GM18502 (cell line): ENCODE data around the gene ADAM21.
"Not testable (repeated sequence)": the region's sequence is repeated elsewhere in the genome, so short reads cannot be mapped to it uniquely, and the experiment has no call there.

ENCODE experiments used
- ATAC-seq: cut with Tn5 transposase; IDR thresholded peaks from one replicate; pipeline ENCODE4 v1.9.1; 2021; ENCODE audit warnings: mild to moderate bottlenecking; ENCODE audit not compliant: unreplicated experiment, poor library complexity

The ADAM21 gene

GRCh38 chr14:70451874-70452273, at the start of gene ADAM21:
Gene ADAM21, plus strand, starts transcription at chr14:70452174. Its CDS starts 5,326 bp downstream, at chr14:70457500.
- ATAC-seq, result no peak

- ATAC-seq, result not testable (repeated sequence)
Observed at GRCh38 chr14:70403335-70403734, 48.6 kb upstream of the ADAM21 start.

DNA sequence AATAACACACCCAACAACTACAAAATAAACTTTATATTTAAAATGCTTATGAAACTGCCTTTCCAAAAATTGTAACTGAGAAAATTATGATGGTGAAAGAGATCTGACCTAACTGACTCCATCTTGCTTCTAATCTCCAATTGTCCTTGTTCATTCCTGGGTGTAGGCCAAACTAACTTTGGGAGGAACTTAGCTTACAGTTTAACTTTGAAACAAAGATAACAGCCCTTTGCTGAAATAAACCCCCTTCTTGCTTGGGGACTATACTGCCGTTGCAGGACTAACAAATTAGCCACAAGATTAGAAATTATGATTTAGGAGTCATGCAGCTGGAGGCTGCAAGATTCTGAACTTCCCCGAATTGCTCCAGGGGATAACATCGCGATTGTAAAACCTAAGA, 45.8 kb upstream of the ADAM21 start:
- ATAC-seq, result not testable (repeated sequence)

GRCh38 chr14:70407621-70408020, 44.4 kb upstream of the ADAM21 start:
- ATAC-seq, result no peak

- ATAC-seq, result no peak
Observed at GRCh38 chr14:70415788-70416187, 36.2 kb upstream of the ADAM21 start.

GRCh38 chr14:70416338-70416724, 35.6 kb upstream of the ADAM21 start:
- ATAC-seq, result peak; percentile 4

DNA sequence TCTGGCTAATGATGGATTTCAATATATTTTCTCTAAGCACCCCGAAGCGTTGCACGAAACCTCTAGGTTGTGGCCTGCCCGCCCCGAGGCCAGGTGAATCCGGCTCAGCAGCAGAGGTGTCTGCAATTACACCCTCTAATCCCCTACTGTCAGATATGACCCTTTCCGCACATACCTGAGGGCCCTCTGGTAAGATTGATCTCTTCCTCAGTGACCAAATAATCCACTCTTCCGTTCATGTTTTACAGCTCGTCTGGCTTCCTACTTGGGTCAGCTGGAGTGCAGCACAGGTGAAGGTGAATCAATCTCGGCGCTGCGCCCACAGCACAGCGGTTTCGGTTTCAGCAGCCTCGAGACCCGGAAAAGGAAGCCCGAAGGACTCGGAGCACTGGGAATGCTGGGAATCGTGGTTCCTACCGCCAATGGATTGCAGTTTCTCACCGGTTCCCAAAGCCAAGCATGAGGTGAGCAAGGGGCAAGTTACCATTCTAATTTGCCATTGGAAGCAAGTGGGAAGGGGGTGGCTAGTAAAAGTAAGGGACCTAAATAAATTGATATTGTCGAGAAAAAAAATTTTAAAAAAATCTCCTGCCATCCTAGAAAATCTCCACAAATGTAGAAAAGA, 35.1 kb upstream of the ADAM21 start, which contains the start of gene SYNJ2BP:
TSS of gene SYNJ2BP (minus strand) at position 366 of the 625 bp plus-strand sequence. CDS start at position 239, 127 bp downstream.
- ATAC-seq, result peak; percentile 73

GRCh38 chr14:70419270-70419931, 32.6 kb upstream of the ADAM21 start:
- not testable (repeated sequence) for ATAC-seq

GRCh38 chr14:70422538-70422937, 29.4 kb upstream of the ADAM21 start:
- ATAC-seq, result no peak

DNA sequence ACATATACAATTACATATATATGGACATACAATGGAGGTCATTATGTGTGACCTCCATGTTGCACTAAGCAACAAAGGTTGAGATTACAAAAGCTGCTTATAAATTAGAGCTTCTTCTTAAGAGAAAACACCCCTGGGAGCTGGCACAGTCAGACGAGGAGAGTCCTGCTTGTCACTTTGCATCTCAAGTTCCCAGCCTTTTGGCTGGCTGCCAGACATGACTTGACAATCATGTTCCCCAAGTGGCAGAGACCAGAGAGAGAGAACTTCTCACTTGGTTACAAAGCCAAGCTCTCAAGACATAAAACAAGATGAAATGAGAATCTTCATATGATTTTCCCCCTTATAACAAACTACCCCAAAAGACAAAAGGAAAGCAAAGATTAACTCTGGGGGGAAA, 26.6 kb upstream of the ADAM21 start:
- no peak for ATAC-seq

- ATAC-seq, result not testable (repeated sequence)
Observed at GRCh38 chr14:70426555-70426954, 25.4 kb upstream of the ADAM21 start.

GRCh38 chr14:70436867-70437266, 15.1 kb upstream of the ADAM21 start:
- no peak for ATAC-seq

DNA sequence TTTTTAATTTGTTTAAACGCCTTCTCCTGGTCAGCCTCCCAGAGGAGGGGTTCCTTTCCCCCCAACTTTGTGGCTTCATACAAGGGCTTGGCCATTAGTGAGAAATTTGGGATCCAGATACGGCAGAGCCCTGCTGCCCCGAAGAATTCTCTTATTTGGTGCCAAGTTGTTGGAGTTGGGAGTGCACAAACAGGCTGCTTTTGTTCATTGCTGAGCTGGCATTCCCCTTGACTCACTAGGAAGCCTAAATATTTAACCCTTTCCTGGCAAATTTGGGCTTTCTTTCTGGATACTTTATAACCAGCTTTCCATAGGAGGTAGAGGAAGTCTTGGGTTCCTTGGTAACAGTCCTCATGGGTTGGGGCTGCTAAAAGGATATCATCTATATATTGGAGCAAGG, 10.3 kb upstream of the ADAM21 start:
- no peak for ATAC-seq

- ATAC-seq, result no peak
Observed at GRCh38 chr14:70442750-70443149, 9.2 kb upstream of the ADAM21 start.

- no peak for ATAC-seq
Observed at GRCh38 chr14:70448633-70449340, 3.2 kb upstream of the ADAM21 start.

DNA sequence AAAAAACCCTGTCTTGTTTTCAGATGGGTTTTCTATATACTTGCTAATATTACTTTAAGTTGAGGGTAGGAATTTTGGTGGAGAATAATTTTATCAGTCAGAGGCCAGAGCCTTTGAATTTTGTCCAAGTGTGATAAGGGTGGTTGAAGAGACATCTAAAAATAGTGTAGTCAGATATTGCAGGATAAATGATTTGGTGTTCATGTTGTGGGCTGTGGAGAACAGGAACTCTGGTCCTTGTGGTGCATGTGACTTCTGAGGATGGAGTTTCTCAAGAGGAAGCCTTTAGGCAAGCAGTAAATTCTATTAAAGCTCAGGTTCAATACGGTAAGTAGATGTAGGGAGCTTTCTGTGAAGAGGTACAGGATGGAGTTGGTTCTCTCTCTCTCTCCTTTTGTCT, 2.8 kb downstream of the ADAM21 start:
- no peak for ATAC-seq

DNA sequence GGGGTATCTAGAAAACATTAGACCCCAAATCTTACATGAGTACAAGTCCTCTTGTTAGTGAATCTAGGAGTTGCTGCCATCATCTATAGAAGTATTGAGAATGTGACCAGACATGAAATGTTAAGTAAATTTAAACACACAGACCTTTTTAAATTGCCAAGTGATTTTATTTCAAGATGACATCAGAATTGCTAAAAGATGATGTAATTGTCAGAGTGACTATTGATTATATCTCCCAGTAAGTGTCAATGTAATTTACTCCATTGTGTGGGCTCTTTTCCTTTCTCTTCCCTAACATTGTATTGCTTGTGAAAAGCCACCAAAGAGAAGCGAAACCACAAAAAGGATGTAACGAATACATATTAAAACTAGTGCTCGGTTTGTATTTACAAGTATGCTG, 16.8 kb downstream of the ADAM21 start:
- no peak for ATAC-seq

DNA sequence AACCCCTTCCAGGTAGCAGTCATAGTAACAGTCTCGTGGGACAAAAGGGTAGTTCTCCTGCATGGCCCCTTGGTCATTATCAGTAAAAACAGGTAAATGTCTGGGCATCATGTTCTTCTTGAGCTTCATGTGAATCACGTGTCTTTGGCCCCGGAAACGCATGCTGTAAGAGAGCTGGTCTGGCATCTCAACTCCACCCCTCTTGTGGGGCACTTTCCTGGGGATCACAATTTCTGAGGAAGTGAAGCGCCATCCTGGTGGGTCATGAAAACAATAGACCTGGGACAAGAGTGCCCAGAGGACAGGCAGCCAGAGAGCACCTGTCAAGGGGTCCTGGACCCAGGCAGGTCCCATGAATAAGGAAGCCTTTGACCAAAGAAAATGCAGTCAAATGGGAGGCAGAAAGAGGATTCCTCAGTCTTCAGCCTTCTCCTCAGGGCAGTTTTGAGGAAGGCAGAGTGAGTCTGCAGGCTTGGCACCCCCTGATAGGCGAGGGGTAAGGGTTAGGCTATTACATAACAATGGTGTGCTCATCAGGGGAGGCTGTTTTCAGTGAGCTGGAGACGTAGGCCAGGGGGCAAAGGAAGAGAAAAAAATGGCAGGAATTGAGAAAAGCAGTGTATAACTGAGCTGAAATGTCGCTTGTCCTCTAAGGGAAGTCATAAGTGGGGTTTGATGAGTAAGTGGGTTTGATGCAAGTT, 19.0 kb downstream of the ADAM21 start:
- ATAC-seq, result not testable (repeated sequence)

GRCh38 chr14:70472253-70473159, 20.5 kb downstream of the ADAM21 start:
- no peak for ATAC-seq

GRCh38 chr14:70473825-70474224, 21.9 kb downstream of the ADAM21 start:
- no peak for ATAC-seq
